HG02970 (cell line): ENCODE results near the gene CACNG5.
"Not testable (repeated sequence)": the region's sequence is repeated elsewhere in the genome, so short reads cannot be mapped to it uniquely, and the experiment has no call there.

Experiments
- ATAC-seq: cut with Tn5 transposase; IDR thresholded peaks from one replicate; pipeline ENCODE4 v1.9.1; 2021; ENCODE audit warnings: mild to moderate bottlenecking, moderate library complexity, moderate number of reproducible peaks; ENCODE audit not compliant: unreplicated experiment, low FRiP score

The CACNG5 gene

DNA sequence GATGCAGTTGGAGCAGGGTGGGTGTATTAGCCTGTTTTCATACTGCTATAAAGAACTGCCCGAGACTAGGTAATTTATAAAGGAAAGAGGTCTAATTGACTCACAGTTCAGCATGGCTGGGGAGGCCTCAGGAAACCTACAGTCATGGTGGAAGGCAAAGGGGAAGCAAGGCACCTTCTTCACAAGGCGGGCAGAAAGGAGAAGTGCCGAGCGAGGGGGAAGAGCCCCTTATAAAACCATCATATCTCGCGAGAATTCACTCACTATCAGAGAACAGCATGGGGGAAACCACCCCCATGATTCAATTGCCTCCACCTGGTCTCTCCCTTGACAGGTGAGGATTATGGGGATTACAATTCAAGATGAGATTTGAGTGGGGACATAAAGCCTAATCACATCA lies 68.4 kb downstream of the CACNG5 start:
- not testable (repeated sequence) for ATAC-seq

DNA sequence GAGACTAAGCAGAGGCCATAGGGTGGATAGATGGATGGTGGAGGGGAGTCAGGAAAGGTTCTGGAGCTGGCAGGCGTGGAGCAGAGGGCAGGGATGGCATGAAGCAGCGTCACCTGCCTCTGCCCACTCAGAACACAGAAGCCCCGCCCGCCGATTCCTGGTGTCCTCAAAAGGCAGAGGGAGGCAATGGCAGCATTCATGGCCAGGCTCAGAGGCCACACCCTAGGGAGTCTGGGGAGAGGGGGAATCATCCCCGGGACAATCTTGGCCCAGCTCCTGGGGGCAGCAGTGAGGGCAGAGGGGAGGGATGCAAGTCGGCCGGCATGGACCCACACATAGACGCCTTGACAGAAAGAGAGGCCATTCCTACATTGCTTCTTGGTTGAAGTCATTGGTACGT lies 68.9 kb downstream of the CACNG5 start:
- ATAC-seq: no peak

DNA sequence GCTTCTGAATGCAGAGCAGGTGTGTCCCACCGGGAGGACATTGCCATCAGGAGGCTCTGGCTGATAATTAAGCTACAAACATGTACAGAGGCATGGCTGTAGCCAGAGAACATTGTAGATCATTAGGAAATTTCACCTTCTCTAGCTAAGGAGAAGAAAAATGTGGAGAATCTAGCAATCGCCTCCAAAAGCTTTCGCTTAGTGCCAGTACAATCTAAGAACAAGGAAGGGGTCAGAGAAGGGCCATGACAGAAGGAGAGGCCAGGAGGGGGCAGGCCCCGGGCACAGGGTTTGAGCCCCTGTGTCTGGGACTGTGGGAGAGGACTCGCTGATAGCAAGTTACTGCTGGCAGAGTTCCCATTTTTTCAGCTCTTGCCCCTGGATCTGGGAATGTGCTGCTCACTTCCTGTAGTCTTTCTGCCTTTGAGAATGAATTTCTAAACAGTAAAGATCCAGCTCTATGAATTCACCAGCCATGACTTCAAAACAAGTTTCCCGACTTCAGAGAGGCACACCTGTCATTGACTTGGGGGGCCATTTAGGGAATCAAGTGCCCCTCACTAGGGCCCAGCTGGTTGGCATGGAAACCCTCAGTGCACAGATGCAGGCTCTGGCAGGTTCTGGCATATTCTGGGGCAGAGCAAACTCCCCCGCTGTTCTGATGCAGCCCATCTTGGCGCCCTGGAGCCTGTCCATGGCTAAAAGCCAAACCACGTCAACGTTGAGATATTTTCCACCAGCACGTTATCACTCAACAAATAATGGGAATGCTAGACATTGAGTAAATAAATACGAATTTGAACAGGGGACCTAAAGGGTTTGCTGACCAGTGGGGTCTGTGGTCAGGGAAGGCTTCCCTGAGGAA lies 70.1 kb downstream of the CACNG5 start:
- ATAC-seq: no peak

DNA sequence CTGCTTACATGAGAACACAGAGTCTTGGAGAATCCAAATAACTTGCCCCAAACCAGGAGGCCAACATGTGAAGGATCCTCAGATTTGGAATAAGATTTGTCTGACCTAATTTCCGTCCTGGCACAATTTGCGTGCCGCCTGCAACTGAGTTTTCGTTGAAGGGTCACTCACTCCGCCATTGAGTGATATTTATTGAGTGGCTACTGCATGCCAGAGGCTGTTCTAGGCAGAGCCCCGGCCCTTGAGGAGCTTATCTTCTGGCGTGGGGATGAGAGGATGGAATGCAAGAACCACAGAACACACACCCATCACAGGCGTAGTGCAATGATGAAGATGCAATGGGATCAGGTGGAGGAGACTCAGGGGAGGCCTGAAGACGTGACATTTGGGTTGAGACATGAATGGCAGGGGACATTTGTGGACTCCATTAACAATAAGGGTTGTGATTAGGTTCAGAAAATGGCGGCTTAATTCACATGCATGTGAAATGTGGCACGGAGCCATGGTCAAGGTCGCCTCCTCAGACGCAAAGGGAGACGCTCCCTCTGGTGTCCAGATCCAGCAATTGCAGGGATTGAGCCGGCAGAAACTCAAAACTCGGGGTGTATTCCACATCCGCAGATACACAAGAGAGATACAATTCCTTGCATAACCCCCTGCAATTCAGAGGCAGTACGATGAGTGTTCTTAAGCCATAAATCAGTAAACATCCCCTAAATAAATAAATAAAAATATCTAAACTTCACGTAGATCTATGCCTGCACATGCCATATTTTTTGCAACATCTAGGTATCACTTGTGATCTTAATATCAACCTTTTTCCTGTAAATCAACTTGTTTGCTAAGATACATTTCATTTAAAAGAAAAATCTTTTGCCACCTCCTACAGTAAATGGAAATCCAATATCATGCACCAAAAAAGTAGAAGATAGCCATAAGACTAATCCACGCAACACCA lies 71.7 kb downstream of the CACNG5 start:
- no peak for ATAC-seq

DNA sequence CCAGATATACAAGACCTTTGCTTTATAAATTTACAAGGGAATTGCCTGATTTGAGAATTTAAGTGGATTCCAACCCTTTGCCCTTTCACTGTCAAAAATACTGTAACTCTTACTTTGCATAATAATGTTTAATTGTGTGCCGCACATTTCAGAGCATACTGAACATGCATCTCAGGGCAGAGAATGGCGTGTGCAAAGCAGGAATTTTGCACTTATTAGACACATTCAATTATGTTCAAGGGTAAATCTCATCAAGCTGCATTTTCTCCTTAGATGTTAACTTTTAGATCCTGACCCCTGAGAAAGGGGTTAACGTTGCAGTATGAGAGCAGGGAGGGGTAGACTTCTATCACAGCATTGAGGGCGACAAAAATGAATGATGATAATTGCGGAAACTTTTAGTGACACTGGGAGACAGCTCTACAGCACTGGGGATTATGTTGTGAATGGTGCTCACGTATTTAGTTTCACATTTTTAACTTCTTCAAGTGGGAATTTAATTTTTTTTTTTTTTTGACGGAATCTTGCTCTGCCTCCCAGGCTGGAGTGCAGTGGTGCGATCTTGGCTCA lies 75.0 kb downstream of the CACNG5 start:
- ATAC-seq: no peak

DNA sequence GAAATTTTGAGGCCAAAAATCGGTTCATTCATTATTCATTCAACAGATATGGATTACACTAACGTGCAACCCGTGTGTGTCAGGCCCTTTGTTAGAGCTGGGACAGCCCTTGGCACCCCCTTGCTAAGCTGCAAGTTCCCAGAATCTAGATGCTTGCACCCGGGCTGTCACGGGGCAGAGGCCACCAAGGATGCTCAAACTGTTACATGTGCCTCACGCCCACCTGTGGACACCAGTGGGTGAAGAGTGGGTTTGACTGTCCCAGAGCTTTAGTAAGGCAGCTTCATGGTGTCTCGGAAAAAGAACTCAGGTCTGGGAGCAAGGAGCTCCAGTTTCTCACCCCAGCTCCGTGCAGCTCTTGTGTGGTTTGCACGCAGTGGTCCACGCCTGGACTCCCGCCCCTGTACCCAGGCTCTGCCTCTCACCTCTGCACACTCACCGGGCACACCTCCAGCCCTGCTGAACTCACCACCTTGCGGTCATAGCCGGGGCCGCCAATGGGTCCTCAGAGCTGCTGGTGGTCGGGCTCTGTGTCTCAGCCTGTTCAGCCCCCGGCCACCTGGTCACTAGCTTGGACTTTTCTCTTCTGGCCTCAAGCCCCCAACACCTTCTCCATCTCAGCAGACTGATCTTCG lies 75.9 kb downstream of the CACNG5 start:
- ATAC-seq: no peak

DNA sequence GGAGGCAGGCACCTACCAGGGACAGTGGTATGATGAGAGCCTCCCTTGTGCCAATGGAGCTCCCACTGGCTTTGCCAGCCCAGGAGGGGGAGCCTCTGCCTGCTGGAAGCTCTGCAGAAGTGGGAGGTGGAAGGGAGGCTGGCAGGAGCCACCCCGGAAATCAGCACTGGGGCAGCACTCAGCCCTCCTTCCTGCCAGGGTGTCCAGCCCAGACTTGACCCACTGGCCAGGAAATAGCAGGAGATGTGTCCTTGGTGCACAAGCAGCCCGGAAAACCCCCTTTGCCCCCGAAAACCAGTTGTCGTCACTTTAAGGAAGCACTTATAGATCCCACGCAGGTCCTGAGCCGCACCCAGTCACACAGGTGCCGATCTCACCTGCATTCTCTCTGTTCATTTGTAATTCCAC lies 80.3 kb downstream of the CACNG5 start:
- no peak for ATAC-seq

DNA sequence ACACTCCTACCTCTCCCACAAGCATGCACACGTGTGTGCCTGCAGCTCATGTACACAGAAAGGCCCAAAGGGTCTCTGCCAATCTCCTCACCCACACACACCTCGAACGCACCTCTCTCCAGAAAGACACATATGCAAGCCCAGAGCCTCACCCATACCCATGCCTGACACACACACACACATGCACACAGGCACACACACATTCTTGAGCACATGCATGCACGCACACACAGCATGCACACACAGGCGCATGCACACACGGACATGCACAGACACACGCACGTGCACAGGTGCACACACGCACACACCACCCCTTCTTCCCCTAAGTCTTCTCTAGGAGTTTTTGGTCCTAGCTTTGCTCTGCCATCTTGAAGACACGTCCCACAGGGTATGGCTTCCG lies 80.9 kb downstream of the CACNG5 start:
- no peak for ATAC-seq

DNA sequence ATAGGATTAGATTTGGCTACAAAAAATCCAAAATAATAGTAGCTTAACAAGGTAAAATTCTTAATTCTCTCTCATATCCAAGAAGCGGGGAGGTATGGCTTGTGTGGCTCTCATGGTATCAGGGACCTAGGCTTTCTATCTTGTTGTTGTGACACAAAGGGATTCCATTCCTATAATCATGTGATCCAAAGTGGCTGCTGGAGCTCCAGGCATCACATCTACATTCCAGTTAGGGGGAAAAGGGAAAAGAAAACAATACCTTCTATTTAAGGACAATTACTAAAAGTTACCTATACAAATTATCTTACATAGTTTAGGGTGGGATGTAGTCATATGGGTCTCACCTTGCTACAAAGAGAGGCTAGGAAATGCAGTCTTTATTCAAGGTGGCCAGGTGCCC lies 82.0 kb downstream of the CACNG5 start:
- ATAC-seq: no peak

DNA sequence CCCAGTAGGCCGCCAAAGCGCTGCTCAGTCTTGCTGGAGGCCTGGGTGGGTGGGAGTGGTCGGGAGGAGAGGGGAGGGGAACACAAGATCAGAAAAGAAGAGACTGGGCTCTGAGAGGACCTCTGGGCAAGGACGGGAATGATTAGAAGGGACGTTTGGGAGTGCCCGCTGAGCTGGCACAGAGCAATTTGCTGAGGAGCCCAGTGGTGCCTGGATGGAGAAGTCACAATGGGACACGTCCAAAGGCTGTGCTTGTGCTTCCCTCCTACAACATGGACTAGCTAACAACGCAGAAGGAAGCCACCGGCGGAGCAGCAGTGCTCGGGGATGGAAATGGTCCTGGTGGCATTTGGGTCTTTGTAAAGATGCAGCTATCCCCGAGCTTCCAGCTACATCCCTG lies 84.0 kb downstream of the CACNG5 start:
- no peak for ATAC-seq

DNA sequence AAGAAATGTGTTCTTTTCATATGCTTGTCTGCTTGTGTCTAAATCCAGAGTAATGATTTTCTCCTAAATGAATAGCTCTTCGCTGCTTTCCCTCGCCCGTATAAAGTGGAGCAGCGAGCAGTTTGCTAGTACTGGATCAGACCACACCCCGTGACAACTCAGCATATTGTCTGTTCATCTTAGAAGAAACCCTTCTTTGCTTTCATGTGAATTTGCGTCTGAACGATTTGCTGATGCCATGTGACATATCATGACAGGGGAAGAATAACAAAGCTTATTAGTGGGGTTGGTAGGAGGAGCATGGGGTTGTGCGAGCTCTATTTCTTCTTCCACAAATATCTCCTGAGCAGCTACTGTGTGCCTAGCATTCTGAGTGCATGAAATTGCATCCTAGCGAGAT lies 85.5 kb downstream of the CACNG5 start:
- no peak for ATAC-seq

DNA sequence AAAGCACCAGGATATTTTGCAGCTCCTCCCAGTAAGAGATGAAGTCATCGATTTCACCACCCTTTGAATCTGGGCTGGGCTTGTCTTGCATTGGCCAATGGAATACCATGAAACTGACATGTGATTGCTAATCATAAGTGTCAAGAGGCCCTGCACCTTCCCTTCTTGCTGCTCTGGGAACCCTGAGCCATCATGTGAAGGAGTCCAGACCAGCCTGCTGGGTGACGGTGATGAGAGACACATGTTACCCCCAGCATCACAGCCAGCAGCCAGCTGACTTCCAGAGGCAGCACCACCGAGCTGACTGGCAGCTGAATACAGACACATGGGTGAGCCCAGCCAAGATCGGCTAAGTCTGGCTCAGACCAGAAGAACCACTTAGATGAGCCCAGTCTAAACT lies 86.0 kb downstream of the CACNG5 start:
- no peak for ATAC-seq

DNA sequence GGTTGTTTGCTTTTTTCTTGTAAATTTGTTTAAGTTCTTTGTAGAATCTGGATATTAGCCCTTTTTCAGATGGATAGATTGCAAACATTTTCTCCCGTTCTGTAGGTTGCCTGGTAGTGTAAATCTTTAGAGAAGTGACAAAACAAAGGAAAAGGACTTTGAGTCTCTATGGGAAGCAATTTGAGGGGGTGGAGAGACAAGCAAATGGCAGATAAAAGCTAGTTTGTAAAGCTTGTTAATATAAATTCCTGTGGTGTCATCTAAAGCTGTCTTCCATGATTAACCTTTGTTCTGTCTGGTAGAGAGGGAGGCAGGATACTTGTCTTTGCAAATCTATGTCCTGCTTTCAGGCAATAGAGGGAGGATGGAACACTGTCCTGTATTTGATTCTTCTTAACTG lies 89.0 kb downstream of the CACNG5 start:
- ATAC-seq: no peak

DNA sequence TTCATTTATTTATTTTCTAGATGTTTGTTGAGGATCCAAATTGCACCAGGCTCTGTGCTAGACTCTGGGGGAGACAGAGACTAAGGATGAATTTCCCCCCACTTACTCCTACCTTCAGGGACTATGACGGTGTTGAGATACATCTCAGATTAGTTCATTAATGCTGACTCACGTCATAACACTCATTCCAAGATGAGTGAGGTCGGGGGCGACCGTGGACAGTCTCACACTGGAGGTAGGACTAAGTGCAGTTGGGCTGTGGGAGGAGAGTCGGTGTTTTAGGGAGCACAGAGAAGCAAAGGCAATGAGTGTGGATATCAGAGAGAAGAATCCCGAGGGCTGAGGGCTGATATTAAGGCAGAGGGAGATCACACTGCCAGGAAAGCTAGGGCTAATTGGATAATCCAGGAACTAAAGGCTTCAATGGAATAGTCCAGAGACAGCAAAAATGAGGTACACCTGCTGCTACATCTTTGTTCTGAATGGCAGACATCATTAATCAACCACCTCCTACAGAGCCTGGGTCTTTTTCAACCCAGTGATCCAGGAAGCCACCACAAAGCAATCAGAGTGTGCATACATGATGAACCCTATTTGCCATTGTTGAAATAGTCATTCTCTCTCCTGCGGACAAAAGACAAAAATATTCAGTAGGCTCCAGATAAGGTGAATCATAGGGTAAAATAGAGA lies 91.0 kb downstream of the CACNG5 start:
- ATAC-seq: no peak

DNA sequence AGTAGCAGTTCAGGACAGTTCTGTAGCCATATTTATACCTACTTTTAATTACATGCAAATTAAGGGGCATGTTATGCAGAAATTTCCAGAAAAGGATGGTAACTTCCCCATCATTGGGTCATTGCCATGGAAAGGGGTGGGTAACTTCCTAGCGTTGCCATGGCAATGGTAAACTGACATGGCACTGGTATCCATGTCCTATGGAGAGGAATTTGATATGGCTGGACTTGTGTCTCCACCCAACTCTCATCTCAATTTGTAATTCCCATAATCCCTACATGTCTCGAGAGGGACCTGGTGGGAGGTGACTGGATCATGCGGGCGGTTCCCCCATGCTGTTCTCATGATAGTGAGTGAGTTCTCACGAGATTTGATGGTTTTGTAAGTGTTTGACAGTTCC lies 94.0 kb downstream of the CACNG5 start:
- no peak for ATAC-seq

DNA sequence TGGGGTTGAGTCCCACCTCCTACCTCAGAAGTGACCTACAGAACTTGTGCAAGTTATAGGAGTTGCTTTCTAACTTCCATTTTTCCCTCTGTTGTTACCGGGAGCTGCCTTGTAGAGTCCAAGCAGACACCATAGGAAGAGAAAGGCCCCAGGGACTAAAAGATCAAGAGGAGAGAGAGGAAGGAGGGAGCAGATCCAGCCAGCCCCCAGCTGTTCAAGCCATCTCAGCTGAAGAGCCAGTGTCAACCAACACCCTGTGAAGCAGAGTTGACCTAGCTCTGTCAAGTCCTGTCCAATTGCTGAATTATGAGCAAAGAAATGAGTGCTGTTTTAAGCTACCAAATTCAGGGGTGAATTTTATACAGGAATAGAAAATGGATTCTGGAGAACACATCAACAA lies 94.7 kb downstream of the CACNG5 start:
- no peak for ATAC-seq

DNA sequence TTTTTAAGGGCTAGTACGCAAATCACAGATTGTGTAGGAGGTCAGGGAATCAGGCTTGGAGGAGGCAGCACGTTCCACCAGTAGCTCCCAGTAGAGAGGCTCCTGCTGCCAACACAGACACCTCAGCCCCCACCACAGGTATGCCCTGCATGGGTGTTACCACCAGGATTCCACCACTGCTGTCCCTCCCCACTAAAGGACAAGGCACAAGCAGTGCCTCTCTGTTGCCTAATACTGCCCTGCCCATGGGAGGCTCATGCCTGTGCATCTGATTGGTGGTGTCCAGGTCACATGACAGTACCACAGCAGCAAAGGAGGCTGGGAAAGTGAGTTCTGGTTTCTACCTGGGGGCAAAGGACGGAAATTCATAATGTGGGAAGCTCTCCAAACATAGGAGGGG lies 96.0 kb downstream of the CACNG5 start:
- no peak for ATAC-seq

DNA sequence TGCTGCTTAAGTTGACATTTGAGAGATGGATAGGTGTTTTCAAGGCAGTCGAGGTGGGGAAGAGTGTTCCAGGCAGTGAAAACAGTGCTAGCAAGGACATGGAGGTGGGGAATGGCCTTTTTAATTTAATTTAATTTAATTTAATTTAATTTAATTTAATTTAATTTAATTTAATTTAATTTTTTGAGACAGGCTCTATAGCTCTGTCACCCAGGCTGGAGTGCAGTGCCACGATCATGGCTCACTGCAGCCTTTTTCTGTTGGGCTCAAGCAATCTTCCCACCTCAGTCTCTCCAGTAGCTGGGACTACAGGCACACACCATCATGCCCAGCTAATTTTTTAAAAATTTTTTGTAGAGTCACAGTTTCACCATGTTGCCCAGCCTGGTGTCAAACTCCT lies 97.4 kb downstream of the CACNG5 start:
- ATAC-seq: no peak

DNA sequence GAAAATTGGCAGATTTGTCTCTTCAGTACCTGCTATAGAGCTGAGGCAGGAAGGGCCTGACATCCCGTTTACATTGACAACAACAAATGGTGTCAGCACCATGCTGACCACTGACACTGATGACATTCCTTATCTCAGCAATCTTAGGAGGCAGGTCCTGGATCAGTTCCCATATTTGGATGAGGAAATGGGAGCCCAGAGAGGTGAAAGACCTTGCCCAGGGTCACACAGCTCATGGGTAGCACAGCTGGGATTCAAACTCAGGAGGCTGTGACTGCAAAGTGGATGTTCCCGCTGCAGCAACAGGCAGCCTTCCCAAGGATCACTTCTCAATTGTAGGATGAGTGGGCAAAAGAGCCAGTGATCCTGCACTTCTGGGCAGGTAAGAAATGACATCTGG lies 99.1 kb downstream of the CACNG5 start:
- ATAC-seq: no peak
